Naive thymus-derived CD8-positive, alpha-beta T cell (primary cell): ENCODE results near the gene IL5RA. TPM values are rescaled to one million over a fixed set of nuclear protein-coding genes. Genes with fewer than 3 reads are reported as not detected.

Source experiments
- ATAC-seq, 2 donors: fragments of 150-1000 bp; cut with Tn5 transposase in 1 of 2; sonication (Bioruptor Pico), chemical (Tn5 transposase) in 1 of 2; 1 replicate in 1 of 2; 2 replicates in 1 of 2; pipeline ENCODE4 v1.10.0; 2021; ENCODE audit warnings: mild to moderate bottlenecking in 2 of 2, moderate library complexity in 2 of 2
- POLR2A ChIA-PET: fragments of 350-600 bp; sonication (Branson Sonifier 250); formaldehyde crosslinking; loops from one replicate; lab custom pipeline; 2021; ENCODE audit warnings: antibody characterized with exemption; lab: Charles Lee
- DNase-seq, 10 donors: peaks; one replicate each; pipeline versions ENCODE4 v3.0.0 to v3.0.0-alpha.2; 2020 to 2022
- H3K27ac Mint-ChIP-seq, 10 donors: one replicate each; pipeline ENCODE4 v1.8.0; 2020 to 2022; ENCODE audit warnings: mild to moderate bottlenecking in 10 of 10, mixed read lengths in 10 of 10, moderate library complexity in 4 of 10, inconsistent platforms in 1 of 10
- H3K27me3 Mint-ChIP-seq, 5 donors: one replicate each; pipeline ENCODE4 v1.8.0; 2021 to 2022; ENCODE audit warnings: mixed read lengths in 5 of 5
- H3K36me3 Mint-ChIP-seq, 3 donors: one replicate each; pipeline ENCODE4 v1.8.0; 2020 to 2022; ENCODE audit warnings: mixed read lengths in 3 of 3, mild to moderate bottlenecking in 2 of 3, inconsistent platforms in 1 of 3
- H3K4me1 Mint-ChIP-seq, 4 donors: one replicate each; pipeline ENCODE4 v1.8.0; 2021 to 2022; ENCODE audit warnings: mixed read lengths in 4 of 4
- H3K4me3 Mint-ChIP-seq, 10 donors: one replicate each; pipeline ENCODE4 v1.8.0; 2020 to 2022; ENCODE audit warnings: mild to moderate bottlenecking in 10 of 10, mixed read lengths in 10 of 10, moderate library complexity in 6 of 10, inconsistent platforms in 1 of 10
- H3K9me3 Mint-ChIP-seq, 9 donors: one replicate each; pipeline ENCODE4 v1.8.0; 2020 to 2022; ENCODE audit warnings: mixed read lengths in 9 of 9, mild to moderate bottlenecking in 3 of 9, inconsistent platforms in 1 of 9, moderate library complexity in 1 of 9
- polyA plus RNA-seq, 3 donors: library from polyadenylated mRNA; unstranded; fragments of 300-500 nt; fragmentation: Illumina TruSeq; gene quantifications; one replicate each; pipeline ENCODE4 v1.2.3, GENCODE V29; 2021
- total RNA-seq, 8 experiments: library from RNA in 2 of 8; stranded (reverse) in 2 of 8; gene quantifications; one replicate each; pipeline ENCODE4 v1.2.3 and lab custom pipeline; 2021 to 2026

Gene IL5RA
- not detected for total RNA-seq
- polyA plus RNA-seq, result 1 to 10 TPM in 1 of 3 donors, not detected in 2; 1.7 TPM
- 0 to 2.5 (median 0.15) reads per million in 6 experiments for total RNA-seq (lab: John Stamatoyannopoulos, UW)

- H3K4me3 Mint-ChIP-seq, result peak within 1 kb of the TSS in 2 of 10 donors; percentile 55 to 72
- DNase-seq, result peak in 1 of 10 donors; percentile 26
- no peaks in the 10 kb centered on the region for H3K36me3 Mint-ChIP-seq
- H3K27ac Mint-ChIP-seq, result peak within 1 kb of the TSS in 4 of 10 donors; percentile 16 to 85 (median 58)
- H3K4me1 Mint-ChIP-seq, result peaks cover 0 to 25% (median 0%) of the 10 kb centered on the region in 4 donors
- peaks cover 0 to 7% (median 4%) of the 10 kb centered on the region in 5 donors for H3K27me3 Mint-ChIP-seq
- POLR2A ChIA-PET, result no interaction called here
- ATAC-seq, result peak in 1 of 2 donors; percentile 43
- no peaks in the 10 kb centered on the region for H3K9me3 Mint-ChIP-seq
Measured at GRCh38 chr3:3110299-3110630, at the start of gene IL5RA. Gene IL5RA, minus strand, starts transcription at chr3:3110374. Its CDS starts 5,390 bp downstream, at chr3:3104984.

GRCh38 chr3:3157484-3157883, 47.3 kb upstream of the IL5RA start:
- H3K4me1 Mint-ChIP-seq, result peaks cover 21 to 61% (median 49%) of the 10 kb centered on the region in 4 donors
- H3K4me3 Mint-ChIP-seq, result peak overlapping the region in 1 of 10 donors; percentile 19
- peak overlapping the region; percentile 29 to 88 (median 69) for H3K27ac Mint-ChIP-seq
- peaks cover 5 to 96% (median 16%) of the 10 kb centered on the region in 3 donors for H3K36me3 Mint-ChIP-seq
- POLR2A ChIA-PET, result no interaction called here
- no peak for DNase-seq
- no peak for ATAC-seq
- H3K9me3 Mint-ChIP-seq, result no peaks in the 10 kb centered on the region
- no peaks in the 10 kb centered on the region for H3K27me3 Mint-ChIP-seq

- Mint-ChIP-seq H3K27me3 (no peaks in the 10 kb centered on the region), H3K36me3 (peaks cover 9 to 93% (median 15%) of the 10 kb centered on the region in 3 donors), H3K4me1 (peaks cover 23 to 54% (median 47%) of the 10 kb centered on the region in 4 donors), H3K27ac (peak overlapping the region; percentile 20 to 81 (median 65)), H3K9me3 (no peaks in the 10 kb centered on the region), H3K4me3 (peak overlapping the region in 1 of 10 donors; percentile 1)
- ATAC-seq, result no peak
- no peak for DNase-seq
- POLR2A ChIA-PET, result no interaction called here
Measured at GRCh38 chr3:3154879-3155610, 44.9 kb upstream of the IL5RA start.

- peak overlapping the region in 8 of 10 donors; percentile 32 to 78 (median 64) for H3K27ac Mint-ChIP-seq
- H3K27me3 Mint-ChIP-seq, result no peaks in the 10 kb centered on the region
- ATAC-seq (no peak), DNase-seq (no peak)
- H3K4me3 Mint-ChIP-seq, result no peak overlapping the region
- H3K36me3 Mint-ChIP-seq, result peaks cover 9 to 89% (median 20%) of the 10 kb centered on the region in 3 donors
- H3K4me1 Mint-ChIP-seq, result peaks cover 16 to 40% (median 24%) of the 10 kb centered on the region in 4 donors
- POLR2A ChIA-PET, result interaction anchor here (0.7 to 0.8 kb wide), 2 partner anchors 9 to 19 kb away, joined by 5 read pairs; no protein-coding TSS in a partner anchor
- no peaks in the 10 kb centered on the region for H3K9me3 Mint-ChIP-seq
Measured at GRCh38 chr3:3151513-3151912, 41.3 kb upstream of the IL5RA start.

GRCh38 chr3:3149560-3149959, 39.4 kb upstream of the IL5RA start:
- Mint-ChIP-seq H3K36me3 (peaks cover 4 to 88% (median 30%) of the 10 kb centered on the region in 3 donors), H3K27ac (peak overlapping the region in 8 of 10 donors; percentile 58 to 93 (median 72)), H3K9me3 (no peaks in the 10 kb centered on the region), H3K4me3 (no peak overlapping the region), H3K4me1 (peaks cover 11 to 27% (median 17%) of the 10 kb centered on the region in 4 donors), H3K27me3 (no peaks in the 10 kb centered on the region)
- ATAC-seq (no peak), DNase-seq (no peak)
- POLR2A ChIA-PET, result no interaction called here

GRCh38 chr3:3145831-3146230, 35.7 kb upstream of the IL5RA start:
- Mint-ChIP-seq H3K27me3 (no peaks in the 10 kb centered on the region), H3K36me3 (peaks cover 4 to 89% (median 33%) of the 10 kb centered on the region in 3 donors), H3K27ac (peak overlapping the region in 7 of 10 donors; percentile 6 to 76 (median 30)), H3K4me1 (peaks cover 10 to 28% (median 13%) of the 10 kb centered on the region in 4 donors), H3K9me3 (no peaks in the 10 kb centered on the region), H3K4me3 (no peak overlapping the region)
- ATAC-seq, result no peak
- POLR2A ChIA-PET, result no interaction called here
- no peak for DNase-seq

- peak overlapping the region in 7 of 10 donors; percentile 7 to 82 (median 36) for H3K27ac Mint-ChIP-seq
Measured at GRCh38 chr3:3141939-3142338, 31.8 kb upstream of the IL5RA start.

GRCh38 chr3:3137526-3137925, 27.4 kb upstream of the IL5RA start:
- POLR2A ChIA-PET, result no interaction called here
- Mint-ChIP-seq H3K4me1 (peaks cover 37 to 57% (median 51%) of the 10 kb centered on the region in 4 donors), H3K36me3 (peaks cover 0 to 87% (median 9%) of the 10 kb centered on the region in 3 donors)

More at GRCh38 chr3:3141939-3142338, 31.8 kb upstream of the IL5RA start:
- POLR2A ChIA-PET, result interaction anchor here (1.0 kb wide), 1 partner anchor 14 kb away, joined by 4 read pairs; no protein-coding TSS in a partner anchor
- DNase-seq (no peak), ATAC-seq (no peak)
- H3K4me3 Mint-ChIP-seq, result no peak overlapping the region
- H3K9me3 Mint-ChIP-seq, result no peaks in the 10 kb centered on the region
- peaks cover 0 to 95% (median 30%) of the 10 kb centered on the region in 3 donors for H3K36me3 Mint-ChIP-seq
- no peaks in the 10 kb centered on the region for H3K27me3 Mint-ChIP-seq
- H3K4me1 Mint-ChIP-seq, result peaks cover 11 to 38% (median 19%) of the 10 kb centered on the region in 4 donors

GRCh38 chr3:3134750-3135448, 24.7 kb upstream of the IL5RA start:
- Mint-ChIP-seq H3K9me3 (no peaks in the 10 kb centered on the region), H3K27ac (peak overlapping the region; percentile 44 to 91 (median 74)), H3K36me3 (peaks cover 0 to 76% (median 12%) of the 10 kb centered on the region in 3 donors), H3K4me3 (peak overlapping the region in 5 of 10 donors; percentile 1 to 53 (median 44)), H3K4me1 (peaks cover 32 to 56% (median 51%) of the 10 kb centered on the region in 4 donors), H3K27me3 (no peaks in the 10 kb centered on the region)
- no peak for DNase-seq
- ATAC-seq, result no peak
- POLR2A ChIA-PET, result interaction anchor here (1.5 kb wide), 1 partner anchor 56 kb away, joined by 3 read pairs; no protein-coding TSS in a partner anchor

More at GRCh38 chr3:3137526-3137925, 27.4 kb upstream of the IL5RA start:
- Mint-ChIP-seq H3K4me3 (no peak overlapping the region), H3K27ac (peak overlapping the region in 8 of 10 donors; percentile 47 to 91 (median 78)), H3K27me3 (no peaks in the 10 kb centered on the region), H3K9me3 (no peaks in the 10 kb centered on the region)
- DNase-seq (no peak), ATAC-seq (no peak)

- no peak for ATAC-seq
- H3K36me3 Mint-ChIP-seq, result peaks cover 0 to 73% (median 14%) of the 10 kb centered on the region in 3 donors
- POLR2A ChIA-PET, result interaction anchor here (1.5 kb wide), 1 partner anchor 57 kb away, joined by 3 read pairs; no protein-coding TSS in a partner anchor
Measured at GRCh38 chr3:3133500-3133899, 23.3 kb upstream of the IL5RA start.

GRCh38 chr3:3129579-3129978, 19.4 kb upstream of the IL5RA start:
- POLR2A ChIA-PET, result no interaction called here
- Mint-ChIP-seq H3K36me3 (peaks cover 0 to 40% (median 12%) of the 10 kb centered on the region in 3 donors), H3K4me1 (peaks cover 24 to 63% (median 56%) of the 10 kb centered on the region in 4 donors), H3K4me3 (peak overlapping the region in 2 of 10 donors; percentile 2 to 14), H3K27me3 (no peaks in the 10 kb centered on the region), H3K9me3 (no peaks in the 10 kb centered on the region), H3K27ac (peak overlapping the region in 4 of 10 donors; percentile 31 to 61 (median 44))
- no peak for ATAC-seq
- DNase-seq, result no peak

More at GRCh38 chr3:3133500-3133899, 23.3 kb upstream of the IL5RA start:
- Mint-ChIP-seq H3K4me3 (peak overlapping the region in 1 of 10 donors; percentile 19), H3K4me1 (peaks cover 30 to 65% (median 55%) of the 10 kb centered on the region in 4 donors), H3K9me3 (no peaks in the 10 kb centered on the region), H3K27ac (peak overlapping the region in 7 of 10 donors; percentile 21 to 84 (median 66)), H3K27me3 (no peaks in the 10 kb centered on the region)
- DNase-seq, result no peak

GRCh38 chr3:3127432-3128010, 17.3 kb upstream of the IL5RA start:
- Mint-ChIP-seq H3K27me3 (no peaks in the 10 kb centered on the region), H3K9me3 (no peaks in the 10 kb centered on the region), H3K27ac (peak overlapping the region; percentile 94 to 99 (median 98)), H3K4me1 (peaks cover 20 to 45% (median 44%) of the 10 kb centered on the region in 4 donors), H3K36me3 (peaks cover 0 to 24% (median 12%) of the 10 kb centered on the region in 3 donors), H3K4me3 (peak overlapping the region; percentile 92 to 98 (median 97))
- DNase-seq (peak in 5 of 10 donors; percentile 4 to 26 (median 20)), ATAC-seq (no peak)
- POLR2A ChIA-PET, result interaction anchor here (1.0 to 1.6 kb wide), 2 partner anchors 15 to 65 kb away, joined by 4 to 6 read pairs; no protein-coding TSS in a partner anchor
